Right cardiac atrium (tissue), 5 donors: ENCODE data around the gene BRD7. TPM values are rescaled to one million over a fixed set of nuclear protein-coding genes. Genes with fewer than 3 reads are reported as not detected.

Source experiments
- ATAC-seq, 2 donors: fragments of 200-7000 bp; cut with Tn5 transposase; one replicate each; pipeline versions ENCODE4 v1.8.0 to v1.9.1; 2020; ENCODE audit warnings: moderate library complexity in 2 of 2, mild to moderate bottlenecking in 1 of 2
- DNase-seq, 3 donors: peaks; one replicate each; pipeline ENCODE4 v3.0.0-alpha.2; 2020
- H3K27ac ChIP-seq: one replicate; pipeline ENCODE4 v1.5.1; 2013; ENCODE audit warnings: mild to moderate bottlenecking, low read length, control low read depth, moderate library complexity
- H3K27me3 ChIP-seq: one replicate; pipeline ENCODE4 v1.6.1; 2013; ENCODE audit not compliant: control insufficient read depth, insufficient read depth
- H3K4me1 ChIP-seq: one replicate; pipeline ENCODE4 v1.6.1; 2013; ENCODE audit warnings: low read length; ENCODE audit not compliant: control insufficient read depth, insufficient read depth
- H3K4me3 ChIP-seq: one replicate; pipeline ENCODE4 v1.5.1; 2013; ENCODE audit warnings: low read length, control low read depth
- H3K9me3 ChIP-seq: one replicate; pipeline ENCODE4 v1.6.1; 2013; ENCODE audit warnings: low read length; ENCODE audit not compliant: control insufficient read depth
- WGBS: extraction: QIAGEN DNeasy Blood & Tissue Kit; methylation state at CpG from one replicate; pipeline ENCODE4 v1.1.7; 2013; 5-methylcytosine and 5-hydroxymethylcytosine counted together
- intact Hi-C, 4 donors: fragments of 100-400 bp; cut with DNase I; formaldehyde crosslinking; loops; one replicate each; pipeline versions ENCODE4 v1.11.0 to v1.14.0; 2022 to 2023
- polyA plus RNA-seq: library from polyadenylated mRNA; stranded (reverse); fragments of 200-250 nt; gene quantifications from one replicate; pipeline ENCODE4 v1.2.3, GENCODE V29; 2013
- total RNA-seq, 4 donors: library from RNA; stranded (reverse); fragmentation: NEBNext Ultra II Directional; extraction: Animal tissue kit (Norgen Biotek cat#: 25700); gene quantifications; one replicate each; pipeline ENCODE4 v1.2.1, GENCODE V29; 2021
- donor health status: healthy with polysubstance abuse.
- donor health status: DM: no; HTN: yes; CAD: no.
- donor health status: DM: no; HTN: no; CAD: no.
- donor health status: DM: no; HTN: yes; CAD: no; lungs with severe emphysema.
- donor health status: DM: yes; HTN: yes; CAD: no.

Gene BRD7
- total and polyA plus RNA-seq, 5 donors: 33.8 to 48.0 (median 43.6) TPM

- no peaks in the 10 kb centered on the region for H3K27me3 ChIP-seq
- no peaks in the 10 kb centered on the region for H3K9me3 ChIP-seq
- ATAC-seq (peak; percentile 47 to 74), DNase-seq (peak; percentile 61 to 87 (median 78))
- intact Hi-C loops: no loop called here
- no peak overlapping the region for H3K4me3 ChIP-seq
- H3K4me1 ChIP-seq: peaks cover 3% of the 10 kb centered on the region
- H3K27ac ChIP-seq: no peak overlapping the region
- WGBS: 50% methylated on average over 14 of the region's 14 CpGs
Measured at GRCh38 chr16:50284131-50284911, 84.5 kb downstream of the BRD7 start.

GRCh38 chr16:50282955-50283631, 85.7 kb downstream of the BRD7 start:
- Histone ChIP-seq H3K27me3 (no peaks in the 10 kb centered on the region), H3K4me3 (no peak overlapping the region), H3K4me1 (peaks cover 3% of the 10 kb centered on the region), H3K9me3 (no peaks in the 10 kb centered on the region), H3K27ac (no peak overlapping the region)
- peak; percentile 20 to 43 (median 42) for DNase-seq
- no peak for ATAC-seq
- 77% methylated on average over 9 of the region's 9 CpGs for WGBS
- intact Hi-C loops: no loop called here

- DNase-seq (peak; percentile 77 to 93 (median 90)), ATAC-seq (peak; percentile 69 to 77)
- Histone ChIP-seq H3K27me3 (no peaks in the 10 kb centered on the region), H3K27ac (no peak overlapping the region), H3K4me1 (peaks cover 3% of the 10 kb centered on the region), H3K4me3 (no peak overlapping the region), H3K9me3 (no peaks in the 10 kb centered on the region)
- 36% methylated on average over 7 of the region's 7 CpGs for WGBS
- intact Hi-C loops: no loop called here
Measured at GRCh38 chr16:50282010-50282538, 86.7 kb downstream of the BRD7 start.

- DNase-seq: peak; percentile 13 to 58 (median 57)
- Histone ChIP-seq H3K27me3 (no peaks in the 10 kb centered on the region), H3K4me3 (no peak overlapping the region), H3K4me1 (peaks cover 3% of the 10 kb centered on the region), H3K9me3 (no peaks in the 10 kb centered on the region), H3K27ac (no peak overlapping the region)
- ATAC-seq: no peak
- intact Hi-C loops: no loop called here
- WGBS: 66% methylated on average over 21 of the region's 21 CpGs
Measured at GRCh38 chr16:50281391-50282009, 87.3 kb downstream of the BRD7 start.

- Histone ChIP-seq H3K9me3 (no peaks in the 10 kb centered on the region), H3K27ac (no peak overlapping the region), H3K4me3 (no peak overlapping the region), H3K4me1 (peaks cover 3% of the 10 kb centered on the region), H3K27me3 (no peaks in the 10 kb centered on the region)
- intact Hi-C loops: no loop called here
- DNase-seq (peak; percentile 15 to 47 (median 28)), ATAC-seq (no peak)
- WGBS: 93% methylated on average over 5 of the region's 5 CpGs
Measured at GRCh38 chr16:50280932-50281331, 87.9 kb downstream of the BRD7 start.

GRCh38 chr16:50279504-50279865, 89.3 kb downstream of the BRD7 start:
- Histone ChIP-seq H3K27me3 (no peaks in the 10 kb centered on the region), H3K9me3 (no peaks in the 10 kb centered on the region), H3K4me1 (peaks cover 3% of the 10 kb centered on the region), H3K4me3 (no peak overlapping the region), H3K27ac (no peak overlapping the region)
- ATAC-seq: no peak
- DNase-seq: peak in 1 of 3 donors; percentile 7
- 60% methylated on average over 2 of the region's 2 CpGs for WGBS
- intact Hi-C loops: no loop called here

- Histone ChIP-seq H3K9me3 (no peaks in the 10 kb centered on the region), H3K27ac (no peak overlapping the region), H3K4me1 (peaks cover 3% of the 10 kb centered on the region), H3K4me3 (no peak overlapping the region), H3K27me3 (no peaks in the 10 kb centered on the region)
- WGBS: 58% methylated on average over 3 of the region's 3 CpGs
- ATAC-seq: no peak
- no peak for DNase-seq
- intact Hi-C loops: no loop called here
Measured at GRCh38 chr16:50278251-50278650, 90.5 kb downstream of the BRD7 start.

GRCh38 chr16:50276801-50277555, 91.8 kb downstream of the BRD7 start:
- ATAC-seq (no peak), DNase-seq (no peak)
- H3K9me3 ChIP-seq: no peaks in the 10 kb centered on the region
- intact Hi-C loops: no loop called here
- no peaks in the 10 kb centered on the region for H3K4me1 ChIP-seq
- WGBS: 92% methylated on average over 4 of the region's 4 CpGs
- H3K27ac ChIP-seq: no peak overlapping the region
- H3K27me3 ChIP-seq: no peaks in the 10 kb centered on the region
- H3K4me3 ChIP-seq: no peak overlapping the region

GRCh38 chr16:50276326-50276640, 92.5 kb downstream of the BRD7 start:
- no peak for ATAC-seq
- Histone ChIP-seq H3K9me3 (no peaks in the 10 kb centered on the region), H3K4me3 (no peak overlapping the region), H3K4me1 (no peaks in the 10 kb centered on the region), H3K27me3 (no peaks in the 10 kb centered on the region), H3K27ac (no peak overlapping the region)
- 88% methylated on average over 2 of the region's 2 CpGs for WGBS
- intact Hi-C loops: no loop called here
- no peak for DNase-seq

- Histone ChIP-seq H3K4me3 (no peak overlapping the region), H3K4me1 (no peaks in the 10 kb centered on the region), H3K27ac (no peak overlapping the region), H3K27me3 (no peaks in the 10 kb centered on the region), H3K9me3 (no peaks in the 10 kb centered on the region)
- ATAC-seq (no peak), DNase-seq (peak in 2 of 3 donors; percentile 31 to 49)
- intact Hi-C loops: no loop called here
- 79% methylated on average over 12 of the region's 12 CpGs for WGBS
Measured at GRCh38 chr16:50275428-50276325, 93.1 kb downstream of the BRD7 start.
